Caki2 (cell line): ENCODE results near the gene PCDHA1. TPM values are rescaled to one million over a fixed set of nuclear protein-coding genes. Genes with fewer than 3 reads are reported as not detected.
"Not testable (repeated sequence)": the region's sequence is repeated elsewhere in the genome, so short reads cannot be mapped to it uniquely, and the experiment has no call there.

ENCODE experiments used
- DNase-seq: peaks from one replicate; pipeline ENCODE4 v3.0.0-alpha.2; 2015; ENCODE audit warnings: low read depth
- in situ Hi-C: cut with HindIII; loops from 2 replicates; pipeline ENCODE4 v1.10.0; 2016; ENCODE audit warnings: low sequenced_read_pairs, low pct_unique_long_range_greater_than_20kb, mixed read lengths
- total RNA-seq: library from RNA; depleted of rRNA; stranded (reverse); fragments of >200 nt; shearing (Covaris generic); gene quantifications from 2 replicates; pipeline ENCODE4 v1.2.3, GENCODE V29; 2014; ENCODE audit warnings: low replicate concordance

PCDHA1 gene
- total RNA-seq, 1 experiment from 2014 or later, result not detected

DNA sequence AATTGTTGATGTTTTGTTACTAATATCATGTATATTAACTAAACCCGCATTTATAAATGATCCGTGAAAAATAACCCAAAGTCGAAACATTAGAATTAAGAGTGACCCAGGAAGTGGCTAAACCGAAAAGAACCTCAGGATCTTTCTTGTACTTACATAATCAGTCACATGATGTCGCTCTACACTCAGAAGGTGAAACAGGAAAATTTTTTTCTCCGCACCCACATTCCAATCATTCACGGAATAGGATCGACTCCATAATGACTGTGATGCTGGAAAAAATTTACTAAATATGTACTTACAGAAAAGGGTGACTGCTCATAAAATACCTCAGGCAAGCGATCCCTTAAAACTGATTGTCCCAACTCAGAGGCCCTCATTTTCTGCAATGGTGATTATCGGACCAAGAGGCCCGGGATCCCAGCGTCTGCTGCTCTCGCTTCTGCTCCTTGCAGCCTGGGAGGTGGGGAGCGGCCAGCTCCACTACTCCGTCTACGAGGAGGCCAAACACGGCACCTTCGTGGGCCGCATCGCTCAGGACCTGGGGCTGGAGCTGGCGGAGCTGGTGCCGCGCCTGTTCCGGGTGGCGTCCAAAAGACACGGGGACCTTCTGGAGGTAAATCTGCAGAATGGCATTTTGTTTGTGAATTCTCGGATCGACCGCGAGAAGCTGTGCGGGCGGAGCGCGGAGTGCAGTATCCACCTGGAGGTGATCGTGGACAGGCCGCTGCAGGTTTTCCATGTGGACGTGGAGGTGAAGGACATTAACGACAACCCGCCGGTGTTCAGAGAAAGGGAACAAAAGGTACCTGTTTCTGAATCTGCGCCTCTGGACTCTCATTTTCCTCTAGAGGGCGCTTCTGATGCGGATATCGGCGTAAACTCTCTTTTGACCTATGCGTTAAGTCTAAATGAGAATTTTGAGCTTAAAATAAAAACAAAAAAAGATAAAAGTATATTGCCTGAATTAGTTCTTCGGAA is 89.4 kb downstream of the PCDHA1 start, which contains the start of gene PCDHA12:
TSS of gene PCDHA12 (plus strand) at position 224 of the 981 bp plus-strand sequence. CDS start at position 389, 165 bp downstream.
- DNase-seq, result peak; percentile 6
- in situ Hi-C loops, result no loop called here

GRCh38 chr5:140876541-140877261 is 90.8 kb downstream of the PCDHA1 start:
- DNase-seq, in situ Hi-C loops: not testable (repeated sequence)

GRCh38 chr5:140877262-140877581 is 91.3 kb downstream of the PCDHA1 start:
- in situ Hi-C loops, result no loop called here

GRCh38 chr5:140881889-140882590 is 96.1 kb downstream of the PCDHA1 start, which contains the start of gene PCDHA13:
PCDHA13 (plus strand) TSS chr5:140882124; CDS start chr5:140882269, 145 bp downstream.
- no peak for DNase-seq
- in situ Hi-C loops, result no loop called here

More at GRCh38 chr5:140877262-140877581, 91.3 kb downstream of the PCDHA1 start:
- DNase-seq, result no peak

- DNase-seq, result peak; percentile 31
- in situ Hi-C loops, result no loop called here
Observed at GRCh38 chr5:140882591-140882899, 96.6 kb downstream of the PCDHA1 start.

DNA sequence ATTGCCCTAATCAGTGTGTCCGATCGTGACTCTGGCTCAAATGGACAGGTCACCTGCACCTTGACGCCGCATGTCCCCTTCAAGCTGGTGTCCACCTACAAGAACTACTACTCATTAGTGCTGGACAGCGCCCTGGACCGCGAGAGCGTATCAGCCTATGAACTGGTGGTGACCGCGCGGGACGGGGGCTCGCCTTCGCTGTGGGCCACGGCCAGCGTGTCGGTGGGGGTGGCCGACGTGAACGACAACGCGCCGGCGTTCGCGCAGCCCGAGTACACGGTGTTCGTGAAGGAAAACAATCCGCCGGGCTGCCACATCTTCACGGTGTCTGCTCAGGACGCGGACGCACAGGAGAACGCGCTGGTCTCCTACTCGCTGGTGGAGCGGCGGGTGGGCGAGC is 97.4 kb downstream of the PCDHA1 start:
- DNase-seq, result no peak
- in situ Hi-C loops, result no loop called here

GRCh38 chr5:140883927-140884697 is 98.2 kb downstream of the PCDHA1 start:
- in situ Hi-C loops, result no loop called here
- DNase-seq, result no peak

GRCh38 chr5:140916325-140916724 is 130.4 kb downstream of the PCDHA1 start:
- in situ Hi-C loops, result no loop called here
- peak; percentile 4 for DNase-seq

DNA sequence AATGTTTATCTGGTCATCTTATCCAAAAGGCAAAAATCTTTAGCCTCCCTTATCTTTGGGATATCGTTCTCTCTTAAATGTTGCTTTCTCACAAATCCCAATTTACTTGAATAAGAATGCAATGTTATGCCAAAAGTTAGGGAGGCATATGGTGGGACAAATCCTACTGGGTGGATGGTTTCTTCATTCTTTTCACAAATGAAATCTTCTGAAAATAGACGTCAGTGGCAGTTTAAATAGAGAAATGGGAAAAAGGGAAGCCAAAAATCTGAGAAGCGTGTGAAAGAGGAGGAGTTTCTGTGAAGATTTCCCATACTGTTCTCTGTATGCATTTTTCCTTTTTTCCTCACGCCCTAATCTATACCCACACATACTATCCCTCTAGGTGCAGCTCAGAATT is 137.7 kb downstream of the PCDHA1 start:
- DNase-seq, result no peak
- in situ Hi-C loops, result no loop called here

GRCh38 chr5:140925806-140926442 is 140.0 kb downstream of the PCDHA1 start, which contains the start of gene PCDHAC1:
PCDHAC1 (plus strand) TSS chr5:140926299; CDS start chr5:140926893, 594 bp downstream.
- DNase-seq, result no peak
- in situ Hi-C loops, result no loop called here

- in situ Hi-C loops, result no loop called here
- DNase-seq, result no peak
Observed at GRCh38 chr5:140926443-140927227, 140.7 kb downstream of the PCDHA1 start.

- in situ Hi-C loops, result no loop called here
- DNase-seq, result no peak
Observed at GRCh38 chr5:140927228-140927573, 141.3 kb downstream of the PCDHA1 start.

DNA sequence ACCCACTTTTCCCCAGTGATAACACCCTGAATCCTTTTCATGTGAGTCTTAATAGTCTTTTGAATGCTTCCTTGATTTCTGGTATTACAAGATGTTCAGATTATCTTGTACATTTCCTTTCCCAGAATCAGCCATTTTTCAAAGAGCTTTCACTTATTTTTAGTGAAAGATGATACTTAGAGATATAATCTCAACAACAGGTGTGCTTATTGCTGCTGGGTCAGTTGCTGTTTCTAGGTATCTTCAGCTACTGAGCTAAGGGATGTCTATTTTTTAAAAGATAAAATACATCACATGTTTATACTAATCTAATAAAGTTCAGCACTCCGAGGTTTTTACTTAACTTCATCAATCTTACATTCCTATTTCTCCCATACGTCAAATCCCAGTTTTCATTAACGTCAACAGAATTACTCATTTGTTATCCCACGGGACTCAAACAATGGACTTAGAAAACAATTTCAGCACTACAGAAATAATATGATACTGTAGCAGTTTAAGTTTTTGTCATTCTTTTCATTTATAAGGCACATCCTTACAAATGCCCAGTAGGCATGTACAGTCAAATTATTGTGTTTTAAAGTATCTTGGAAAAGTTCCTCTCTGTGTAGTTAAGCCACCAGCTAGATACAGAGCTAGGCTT is 149.1 kb downstream of the PCDHA1 start:
- DNase-seq, result no peak
- in situ Hi-C loops, result no loop called here

- in situ Hi-C loops, result no loop called here
- DNase-seq, result peak; percentile 9
Observed at GRCh38 chr5:140946578-140946977, 160.6 kb downstream of the PCDHA1 start.

GRCh38 chr5:140951636-140952035 is 165.7 kb downstream of the PCDHA1 start:
- DNase-seq, result no peak
- in situ Hi-C loops, result no loop called here

GRCh38 chr5:140953234-140953633 is 167.3 kb downstream of the PCDHA1 start:
- in situ Hi-C loops, result no loop called here
- DNase-seq, result no peak
